Measurements from ENCODE around the gene GPRIN1.

GRCh38 chr5:176570044-176570443, 39.9 kb downstream of the GPRIN1 start:
- TF ChIP-seq TARDBP (IDR thresholded peaks at IDR 0.05), result no peak
- no peak for TF ChIP-seq HDGF (IDR thresholded peaks at IDR 0.05; ENCODE audit: borderline replicate concordance)
- TF ChIP-seq SP1 (IDR thresholded peaks at IDR 0.05), result no peak
- TF ChIP-seq LEF1 (IDR thresholded peaks at IDR 0.05; ENCODE audit: borderline replicate concordance), result no peak
- no peak for TF ChIP-seq NFRKB (IDR thresholded peaks at IDR 0.05)
- no peak for TF ChIP-seq SUZ12 (IDR thresholded peaks at IDR 0.05)
- no peak for TF ChIP-seq FOXK2 (IDR thresholded peaks at IDR 0.05)
- no peak for TF ChIP-seq BHLHE40 (IDR thresholded peaks at IDR 0.05; ENCODE audit: borderline replicate concordance)
- no peak for TF ChIP-seq L3MBTL2 (conservative IDR thresholded peaks at IDR 0.05)

Data from HEK293T (cell line).